ENCODE results near the gene ITGB5. TPM values are rescaled to one million over a fixed set of nuclear protein-coding genes. Genes with fewer than 3 reads are reported as not detected.
A peak's percentile ranks its signal among the peaks of the same experiment; 100 is the strongest.

The ITGB5 gene
- total and polyA plus RNA-seq, 2 donors (not counting 3 experiments of a cell fraction or from before 2014, with no cell fraction given) = 144 to 170 TPM

GRCh38 chr3:124810970-124811369, 76.2 kb downstream of the ITGB5 start:
- dilution Hi-C loops (cut with MboI; ENCODE audit: extremely low pct_ligation_motif_present, low sequenced_read_pairs) = no loop called here
- no peak overlapping the region for H3K4me2 ChIP-seq (ENCODE audit: insufficient read depth, low read length)
- no peak overlapping the region for H2AFZ ChIP-seq (ENCODE audit: low read depth, low read length)
- DNase-seq (ENCODE audit: low read depth, low spot score) (no peak), FAIRE-seq (peak; percentile 31)
- no peak overlapping the region for H3K27ac ChIP-seq (ENCODE audit: insufficient read depth, low read depth, low read length)
- H3K4me1 ChIP-seq (ENCODE audit: control insufficient read depth, extremely low read depth, insufficient read depth, low read length) = peaks cover 2% of the 10 kb centered on the region
- ChIA-PET POLR2A (no interaction called here), CTCF (interaction anchor here (0.9 to 1.0 kb wide), 2 partner anchors 17 to 24 kb away, joined by 3 read pairs; no protein-coding TSS in a partner anchor)
- no peak overlapping the region for H3K9ac ChIP-seq (replicated peaks; ENCODE audit: extremely low read depth, insufficient read depth, low read length)
- H3K9me1 ChIP-seq (replicated peaks; ENCODE audit: control insufficient read depth, extremely low read depth, insufficient read depth, low read length) = no peaks in the 10 kb centered on the region
- no peaks in the 10 kb centered on the region for H3K79me2 ChIP-seq (ENCODE audit: control insufficient read depth, insufficient read depth, low read length)
- TF ChIP-seq JUN (IDR thresholded peaks at IDR 0.05; ENCODE audit: borderline replicate concordance, insufficient read depth, insufficient read length, low read depth) (no peak), MYC (IDR thresholded peaks at IDR 0.05; ENCODE audit: low read depth, low read length) (no peak), CTCF (IDR thresholded peaks at IDR 0.05; ENCODE audit: extremely low read depth in 1 of 2, insufficient read depth in 1 of 2, low read depth in 1 of 2, low read length in 2 of 2) (no peak), FOS (IDR thresholded peaks at IDR 0.05; ENCODE audit: borderline replicate concordance, insufficient read depth, low read length) (no peak), MAX (IDR thresholded peaks at IDR 0.05; ENCODE audit: insufficient read depth, insufficient read length) (no peak), EZH2 (IDR thresholded peaks at IDR 0.05; ENCODE audit: borderline replicate concordance, low read depth, low read length, severe bottlenecking) (no peak), POLR2A (IDR thresholded peaks at IDR 0.05; ENCODE audit: low read depth, low read length) (no peak), GATA2 (IDR thresholded peaks at IDR 0.05; ENCODE audit: insufficient read depth, insufficient read length, low read depth, low read length) (no peak), POLR2AphosphoS5 (IDR thresholded peaks at IDR 0.05; ENCODE audit: insufficient read depth, low read depth, low read length) (no peak)
- H3K9me3 ChIP-seq (replicated peaks; ENCODE audit: control insufficient read depth, insufficient read depth, low read length) = no peaks in the 10 kb centered on the region
- intact Hi-C loops (cut with micrococcal nuclease) = no loop called here
- no TSS peak for BruUV-seq (replicated peaks)
- no peaks in the 10 kb centered on the region for H3K27me3 ChIP-seq (ENCODE audit: control insufficient read depth in 2 of 2, insufficient read depth in 2 of 2, low read length in 2 of 2)
- H4K20me1 ChIP-seq (replicated peaks; ENCODE audit: control insufficient read depth, extremely low read depth, insufficient read depth, low read length) = no peaks in the 10 kb centered on the region
- peaks cover 0 to 3% of the 10 kb centered on the region in 2 experiments for H3K36me3 ChIP-seq (ENCODE audit: control insufficient read depth in 2 of 2, extremely low read depth in 1 of 2, insufficient read depth in 2 of 2, low read length in 2 of 2)
- H3K4me3 ChIP-seq (replicated peaks in 1 of 3; ENCODE audit: insufficient read depth in 1 of 3, low read depth in 1 of 3, low read length in 3 of 3) = no peak overlapping the region

All from endothelial cell of umbilical vein (primary cell).